M059J (cell line): ENCODE results near the gene DDIT4L. TPM values are rescaled to one million over a fixed set of nuclear protein-coding genes. Genes with fewer than 3 reads are reported as not detected.
A peak's percentile ranks its signal among the peaks of the same experiment; 100 is the strongest.
"Not testable (repeated sequence)": the region's sequence is repeated elsewhere in the genome, so short reads cannot be mapped to it uniquely, and the experiment has no call there.

Experiments used
- DNase-seq: peaks from one replicate; pipeline ENCODE4 v3.0.0-alpha.2; 2012; ENCODE audit warnings: low read depth
- total RNA-seq: library from RNA; depleted of rRNA; stranded (reverse); fragments of >200 nt; shearing (Covaris generic); gene quantifications from 2 replicates; pipeline ENCODE4 v1.2.3, GENCODE V29; 2014; rRNA removed

DDIT4L gene, protein sequence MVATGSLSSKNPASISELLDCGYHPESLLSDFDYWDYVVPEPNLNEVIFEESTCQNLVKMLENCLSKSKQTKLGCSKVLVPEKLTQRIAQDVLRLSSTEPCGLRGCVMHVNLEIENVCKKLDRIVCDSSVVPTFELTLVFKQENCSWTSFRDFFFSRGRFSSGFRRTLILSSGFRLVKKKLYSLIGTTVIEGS
- 2.7 and 5.5 TPM in 2 replicates for total RNA-seq

GRCh38 chr4:100189820-100190642 lies at the start of gene DDIT4L:
Gene DDIT4L, minus strand, starts transcription at chr4:100190468. Its CDS starts 485 bp downstream, at chr4:100189983.
- peak; percentile 47 for DNase-seq

- DNase-seq: peak; percentile 16
Measured at GRCh38 chr4:100240008-100240407, 49.7 kb upstream of the DDIT4L start.

- no peak for DNase-seq
Measured at GRCh38 chr4:100224721-100225120, 34.5 kb upstream of the DDIT4L start.

DNA sequence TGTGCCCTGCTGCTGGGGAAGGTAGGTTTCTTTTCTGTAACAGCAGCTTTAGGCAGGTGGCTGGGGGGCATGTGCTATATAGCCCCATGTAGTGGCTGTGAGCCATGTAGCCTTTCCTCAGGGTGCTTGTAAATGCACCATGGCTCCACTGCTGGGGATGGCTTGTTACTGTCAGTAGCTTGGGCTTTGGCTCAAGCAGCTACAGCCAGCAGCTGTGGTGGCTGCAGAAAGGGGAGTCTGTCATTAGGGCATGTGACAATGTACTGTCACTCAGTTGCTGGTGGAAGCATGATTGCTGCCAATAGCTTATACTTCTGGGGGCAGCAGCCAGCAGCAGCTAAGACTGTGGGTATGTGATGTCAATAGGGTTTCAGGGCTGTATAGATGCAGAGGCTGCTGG lies 33.9 kb upstream of the DDIT4L start:
- no peak for DNase-seq

GRCh38 chr4:100208964-100209363 lies 18.7 kb upstream of the DDIT4L start:
- DNase-seq: peak; percentile 22

DNA sequence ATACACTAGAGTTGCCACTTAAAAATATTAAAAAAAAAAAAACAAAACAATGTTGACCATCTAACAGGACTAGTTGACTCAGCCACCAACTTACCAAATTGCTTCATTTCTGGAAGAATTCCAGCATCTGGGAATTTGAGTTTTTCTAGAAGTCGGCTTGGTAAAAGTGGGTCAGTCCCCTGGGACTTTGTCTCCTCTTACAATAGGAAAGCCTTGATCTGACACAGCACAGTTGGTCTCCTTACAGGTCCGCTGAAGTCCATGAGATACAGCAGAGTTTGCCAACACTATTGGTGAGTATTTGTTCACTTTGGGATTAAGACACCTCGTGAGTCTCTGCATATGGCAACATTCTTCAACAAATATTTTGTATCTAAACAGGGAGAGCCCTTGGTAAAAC lies 18.2 kb upstream of the DDIT4L start:
- DNase-seq: peak; percentile 28

GRCh38 chr4:100206850-100207249 lies 16.6 kb upstream of the DDIT4L start:
- no peak for DNase-seq

DNA sequence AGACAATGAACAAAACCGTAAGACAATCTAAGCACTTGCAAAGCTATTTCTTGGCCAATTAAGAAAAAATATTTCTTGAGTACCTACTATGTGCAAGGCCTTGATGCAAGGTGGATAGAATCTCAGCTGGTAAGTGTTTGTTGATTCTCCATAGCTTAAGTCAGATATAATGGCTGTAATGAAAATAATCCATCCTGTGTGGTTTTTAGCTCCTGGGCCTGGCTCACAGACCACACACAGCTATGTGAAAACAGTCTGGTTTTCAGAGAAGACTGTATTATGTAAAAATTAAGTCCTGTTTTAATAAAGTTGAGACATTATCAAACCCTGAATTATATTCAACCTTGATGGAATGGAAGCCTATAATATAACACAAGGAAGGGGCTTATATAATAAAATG lies 7.8 kb upstream of the DDIT4L start:
- DNase-seq: no peak

GRCh38 chr4:100196388-100197071 lies 6.3 kb upstream of the DDIT4L start:
- DNase-seq: not testable (repeated sequence)

GRCh38 chr4:100190643-100191600 lies 654 bp upstream of the DDIT4L start:
- peak; percentile 40 for DNase-seq

DNA sequence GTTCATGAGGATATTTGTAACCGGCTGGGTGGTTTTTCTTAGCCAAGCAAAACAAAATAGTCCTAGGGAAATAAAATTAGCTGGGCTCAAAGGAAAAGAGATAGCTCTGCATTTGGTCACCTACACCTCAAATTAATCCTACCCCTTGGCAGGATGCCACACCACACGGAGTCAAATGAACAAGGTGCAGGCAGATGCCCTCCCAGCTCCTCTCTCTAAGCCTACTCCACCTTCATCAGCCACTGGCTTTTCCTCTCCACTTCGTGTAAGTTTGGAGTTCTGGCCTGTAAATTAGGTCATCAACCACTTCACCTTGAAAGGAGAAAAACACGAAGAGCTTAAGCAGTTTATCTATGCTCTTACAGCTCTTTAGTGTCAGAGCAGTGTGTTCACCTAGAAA lies 1.4 kb downstream of the DDIT4L start:
- peak; percentile 31 for DNase-seq

- no peak for DNase-seq
Measured at GRCh38 chr4:100187781-100188180, 2.5 kb downstream of the DDIT4L start.

- DNase-seq: no peak
Measured at GRCh38 chr4:100184787-100185186, 5.5 kb downstream of the DDIT4L start.

DNA sequence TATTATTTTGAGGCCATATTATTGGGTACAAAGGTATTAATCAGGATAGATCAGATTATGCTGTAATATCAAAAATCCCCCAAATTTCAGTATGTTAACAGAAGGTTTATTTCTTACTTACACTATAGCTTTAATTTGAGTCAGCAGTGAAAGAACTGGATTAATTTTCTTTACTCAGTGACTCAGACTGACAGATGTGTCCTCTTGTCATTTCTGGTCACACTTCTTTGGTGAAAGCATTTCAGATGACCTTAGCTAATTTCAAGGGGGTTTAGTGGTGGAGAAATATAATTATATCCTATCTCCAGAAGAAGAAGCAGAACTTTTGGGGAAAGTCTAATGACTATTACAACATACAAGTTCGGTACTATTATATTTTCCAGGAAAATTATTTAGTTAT lies 12.4 kb downstream of the DDIT4L start:
- DNase-seq: no peak

DNA sequence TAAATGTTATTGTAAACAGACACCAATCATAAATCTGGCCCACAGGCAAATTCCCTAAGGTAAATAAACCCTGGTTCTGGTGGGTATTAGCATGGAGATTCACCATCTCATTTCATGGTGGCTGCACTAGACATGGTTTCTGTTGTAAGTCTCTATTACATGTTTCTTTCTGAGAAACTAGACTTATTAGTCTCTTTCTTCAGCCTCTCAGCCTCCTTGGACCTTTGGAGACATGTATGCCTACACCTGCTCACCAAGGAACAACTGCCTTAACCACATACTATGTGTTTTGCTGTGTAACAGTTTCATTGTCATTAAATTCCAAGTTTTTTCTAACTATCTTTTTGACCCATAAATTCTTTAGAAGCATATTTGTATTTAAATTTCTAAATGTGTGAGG lies 13.1 kb downstream of the DDIT4L start:
- DNase-seq: no peak

DNA sequence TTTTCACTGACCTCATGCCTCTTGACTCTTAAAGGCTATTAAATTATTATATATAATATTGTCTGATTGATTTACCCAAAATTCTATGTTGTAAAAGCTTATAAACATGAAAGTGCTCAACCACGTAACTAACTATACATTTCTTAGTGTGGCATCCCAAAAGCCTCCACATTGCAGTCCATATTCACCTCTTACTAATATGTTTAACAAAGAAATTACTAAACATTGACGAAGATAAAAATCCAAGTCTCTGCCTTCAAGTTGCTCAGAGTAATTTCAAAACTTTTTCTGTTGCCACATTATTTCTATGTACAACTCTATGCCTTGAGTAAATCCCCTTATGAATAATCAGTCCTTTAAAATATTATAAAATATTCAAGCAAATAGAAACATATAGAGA lies 14.4 kb downstream of the DDIT4L start:
- DNase-seq: no peak

- no peak for DNase-seq
Measured at GRCh38 chr4:100174985-100175383, 15.3 kb downstream of the DDIT4L start.

DNA sequence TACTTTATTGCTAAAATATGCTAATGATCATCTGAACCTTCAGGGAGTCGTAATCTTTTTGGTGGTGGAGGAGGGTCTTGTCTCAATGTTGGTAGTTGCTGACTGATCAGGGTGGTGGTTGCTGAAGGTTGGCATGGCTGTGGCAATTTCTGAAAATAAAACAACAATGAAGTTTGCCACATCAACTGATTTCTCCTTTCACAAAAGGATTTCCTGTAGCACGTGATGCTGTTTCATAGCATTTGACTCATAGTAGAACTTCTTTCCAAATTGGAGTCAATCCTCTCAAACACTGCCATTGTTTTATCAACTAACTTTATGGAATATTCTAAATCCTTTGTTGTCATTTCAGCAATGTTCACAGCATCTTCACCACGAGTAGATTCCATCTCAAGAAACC lies 19.3 kb downstream of the DDIT4L start:
- peak; percentile 6 for DNase-seq

DNA sequence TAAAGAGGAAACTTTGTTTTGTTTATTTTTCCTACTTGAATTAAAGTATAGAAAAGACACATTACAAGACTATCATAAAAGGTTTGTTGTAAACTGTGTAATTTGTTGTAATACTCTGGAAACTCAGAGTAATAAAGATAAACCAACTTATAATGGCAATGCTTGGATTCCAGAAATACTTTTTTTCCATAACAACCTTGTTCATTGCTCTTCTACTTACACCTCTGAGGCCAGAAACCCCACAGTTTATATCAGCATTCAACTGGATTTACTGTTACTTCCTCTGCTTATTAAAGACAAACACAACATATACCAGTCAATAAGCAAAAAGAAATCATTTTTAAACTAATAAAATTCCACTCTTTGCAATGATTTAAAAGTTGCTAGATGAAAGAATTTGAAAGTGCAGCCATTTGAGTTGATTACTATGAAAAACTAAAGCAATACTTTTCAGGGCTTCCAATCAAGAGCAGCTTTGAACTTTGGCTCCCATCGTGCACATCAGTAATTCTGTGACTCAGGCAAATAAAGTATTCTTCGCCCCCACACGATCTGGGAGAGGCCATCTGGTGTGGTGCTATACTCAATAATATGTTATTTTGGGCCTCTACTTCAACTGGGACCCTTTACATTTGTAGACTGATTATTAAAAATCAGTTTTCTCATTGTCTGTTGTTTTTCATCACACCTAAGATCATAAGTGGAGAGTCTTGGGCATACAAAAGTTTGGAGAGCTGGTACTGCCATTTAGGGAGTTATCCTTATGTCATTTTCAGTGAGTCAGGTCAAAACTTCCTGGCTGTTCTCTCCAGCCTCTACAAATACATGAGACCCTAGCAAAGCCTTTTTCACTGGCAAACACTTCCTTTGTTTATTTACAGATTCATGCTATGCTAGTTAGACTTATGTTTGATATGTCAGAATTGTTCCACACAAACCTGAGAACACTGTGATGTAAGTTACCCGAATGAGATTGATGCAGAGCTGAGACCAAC lies 20.5 kb downstream of the DDIT4L start:
- peak; percentile 31 for DNase-seq

DNA sequence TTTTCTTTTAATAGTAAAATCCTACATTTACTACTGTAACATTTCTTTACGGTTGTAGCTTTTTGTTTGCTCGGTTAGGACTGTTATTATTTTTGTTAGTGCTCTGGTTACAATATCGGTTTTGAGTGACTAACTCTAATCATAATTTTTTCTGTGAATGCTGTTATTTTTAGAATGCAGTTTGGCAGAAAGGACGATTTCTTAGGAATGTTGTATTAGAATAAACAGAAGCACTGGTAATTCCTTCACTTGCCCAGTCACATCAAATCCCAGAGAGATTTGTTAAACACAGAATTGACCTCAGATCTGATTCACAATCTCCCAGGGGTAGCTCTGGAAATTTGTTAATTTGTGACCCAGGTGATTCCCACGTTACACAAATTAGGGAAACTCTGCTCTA lies 21.7 kb downstream of the DDIT4L start:
- DNase-seq: peak; percentile 54
